HCT116 (cell line): ENCODE data around the gene EIF2A. TPM values are rescaled to one million over a fixed set of nuclear protein-coding genes. Genes with fewer than 3 reads are reported as not detected.

Source experiments
- ATAC-seq: fragments of 200-7000 bp; cut with Tn5 transposase; 2 replicates; pipeline ENCODE4 v1.9.1; 2020; ENCODE audit warnings: mild to moderate bottlenecking, moderate library complexity
- BruUV-seq: library from RNA; stranded (reverse); fragments of 400-500 nt; replicated peaks from 2 replicates; lab custom pipeline; 2021; lab: Mats Ljungman, UMichigan
- CTCF ChIA-PET: fragments of 300-600 bp; sonication (Branson Sonifier 250); formaldehyde crosslinking; loops from one replicate; lab custom pipeline; 2021; ENCODE audit warnings: antibody characterized with exemption; lab: Charles Lee
- POLR2A ChIA-PET: fragments of 300-600, 350-600 bp; sonication (Branson Sonifier 250); formaldehyde crosslinking; loops from one replicate; lab custom pipeline; 2021; ENCODE audit warnings: antibody characterized with exemption; lab: Charles Lee
- RAD21 ChIA-PET, 2 experiments: fragments of 300-600 bp; sonication (Branson Sonifier 250); formaldehyde crosslinking; loops; one replicate each; lab custom pipeline; 2023; ENCODE audit warnings: low total read pairs in 2 of 2; ENCODE audit not compliant: uncharacterized antibody in 2 of 2, unreplicated experiment in 2 of 2, low non-redundant PET in 1 of 2; lab: Charles Lee
- DNase-seq: peaks from one replicate; pipeline ENCODE4 v3.0.0-alpha.2; 2010; ENCODE audit warnings: low read depth, low spot score
- H2AFZ ChIP-seq: fragments of 200-600 bp; shearing (Covaris generic), sonication (generic); 2 replicates; pipeline ENCODE4 v1.6.1; 2017; ENCODE audit warnings: low read depth, mixed run types, mixed read lengths, antibody characterized with exemption, low read length; ENCODE audit not compliant: poor library complexity, severe bottlenecking
- H3K27ac ChIP-seq: 2 replicates; pipeline ENCODE4 v1.5.1; 2012; ENCODE audit warnings: low read depth, low read length
- H3K27me3 ChIP-seq: fragments of 200-600 bp; sonication (generic); 2 replicates; pipeline ENCODE4 v1.6.1; 2016; ENCODE audit warnings: mixed run types, low read length, mixed read lengths; ENCODE audit not compliant: insufficient read depth
- H3K36me3 ChIP-seq, 2 experiments: fragments of 200-500 bp in 1 of 2; fragments of 200-600 bp in 1 of 2; sonication (Bioruptor generic) in 1 of 2; sonication (generic) in 1 of 2; 2 replicates each; pipeline versions ENCODE4 v1.5.1 to v1.6.1; 2014 to 2016; ENCODE audit warnings: low read length in 2 of 2, inconsistent platforms in 1 of 2, mixed read lengths in 1 of 2, mixed run types in 1 of 2; ENCODE audit not compliant: insufficient read depth in 2 of 2, control insufficient read depth in 1 of 2
- H3K4me1 ChIP-seq, 2 experiments: fragments of 200-600 bp in 1 of 2; sonication (generic) in 1 of 2; 2 replicates each; pipeline versions ENCODE4 v1.5.1 to v1.6.1; 2012 to 2017; ENCODE audit warnings: low read length in 2 of 2, inconsistent platforms in 1 of 2, mild to moderate bottlenecking in 1 of 2, mixed read lengths in 1 of 2, mixed run types in 1 of 2, moderate library complexity in 1 of 2; ENCODE audit not compliant: insufficient read depth in 2 of 2, control insufficient read depth in 1 of 2
- H3K4me2 ChIP-seq: fragments of 200-600 bp; sonication (generic); 2 replicates; pipeline ENCODE4 v1.6.1; 2017; ENCODE audit warnings: mixed run types, low read length, mixed read lengths
- H3K4me3 ChIP-seq, 2 experiments: fragments of 200-600 bp in 1 of 2; sonication (generic) in 1 of 2; replicated peaks in 1 of 2; 2 replicates each; pipeline ENCODE4 v1.5.1; 2011 to 2016; ENCODE audit warnings: low read length in 2 of 2, control low read depth in 1 of 2, low read depth in 1 of 2, mild to moderate bottlenecking in 1 of 2, mixed read lengths in 1 of 2, mixed run types in 1 of 2
- H3K79me2 ChIP-seq: fragments of 200-600 bp; sonication (generic); 2 replicates; pipeline ENCODE4 v1.6.1; 2017; ENCODE audit warnings: mild to moderate bottlenecking, mixed run types, low read length, moderate library complexity, mixed read lengths; ENCODE audit not compliant: insufficient read depth
- H3K9ac ChIP-seq: fragments of 200-600 bp; sonication (generic); 2 replicates; pipeline ENCODE4 v1.6.1; 2016; ENCODE audit warnings: low read length, mixed read lengths
- H3K9me2 ChIP-seq: fragments of 200-600 bp; sonication (generic), shearing (Covaris generic); 2 replicates; pipeline ENCODE4 v1.6.1; 2017; ENCODE audit warnings: mixed run types, mild to moderate bottlenecking, moderate library complexity; ENCODE audit not compliant: insufficient read depth
- H3K9me3 ChIP-seq, 2 experiments: fragments of 200-500 bp in 1 of 2; fragments of 200-600 bp in 1 of 2; sonication (Bioruptor generic) in 1 of 2; sonication (generic) in 1 of 2; 2 replicates each; pipeline ENCODE4 v1.6.1; 2014 to 2017; ENCODE audit warnings: low read length in 2 of 2, mixed read lengths in 2 of 2, inconsistent platforms in 1 of 2, low read depth in 1 of 2, mild to moderate bottlenecking in 1 of 2, mixed run types in 1 of 2, moderate library complexity in 1 of 2; ENCODE audit not compliant: control insufficient read depth in 1 of 2, insufficient read depth in 1 of 2
- H4K20me1 ChIP-seq: fragments of 200-600 bp; sonication (generic), shearing (Covaris generic); 2 replicates; pipeline ENCODE4 v1.6.1; 2017; ENCODE audit warnings: mixed run types, mild to moderate bottlenecking, moderate library complexity; ENCODE audit not compliant: insufficient read depth
- FOSL1 ChIP-seq: IDR thresholded peaks from 2 replicates; pipeline ENCODE4 v1.6.1; 2012; ENCODE audit warnings: low read depth
- ZNF274 ChIP-seq: fragments of 200-500 bp; sonication (Bioruptor generic); IDR thresholded peaks from 2 replicates; pipeline ENCODE4 v1.6.1; 2014; ENCODE audit warnings: mild to moderate bottlenecking, low read depth, low read length, inconsistent platforms
- intact Hi-C: fragments of 100-400 bp; cut with micrococcal nuclease; formaldehyde crosslinking; loops from 2 replicates; pipeline ENCODE4 v1.10.0; 2022
- total RNA-seq: library from RNA; stranded (reverse); gene quantifications from one replicate; pipeline ENCODE4 v1.2.1, GENCODE V29; 2021; ENCODE audit not compliant: unreplicated experiment
- TF ChIP-seq, protein P1 (sequence below): IDR thresholded peaks from 2 replicates; pipeline ENCODE4 v1.6.1; 2011; ENCODE audit warnings: mild to moderate bottlenecking, low read length, moderate library complexity; ENCODE audit not compliant: insufficient replicate concordance; ENCODE audit errors: extremely low read depth
- TF ChIP-seq, protein P2 (sequence below): IDR thresholded peaks from 2 replicates; pipeline ENCODE4 v1.6.1; 2012; ENCODE audit warnings: low read depth

EIF2A gene
- total RNA-seq, 1 experiment from 2014 or later = 126 TPM

DNA sequence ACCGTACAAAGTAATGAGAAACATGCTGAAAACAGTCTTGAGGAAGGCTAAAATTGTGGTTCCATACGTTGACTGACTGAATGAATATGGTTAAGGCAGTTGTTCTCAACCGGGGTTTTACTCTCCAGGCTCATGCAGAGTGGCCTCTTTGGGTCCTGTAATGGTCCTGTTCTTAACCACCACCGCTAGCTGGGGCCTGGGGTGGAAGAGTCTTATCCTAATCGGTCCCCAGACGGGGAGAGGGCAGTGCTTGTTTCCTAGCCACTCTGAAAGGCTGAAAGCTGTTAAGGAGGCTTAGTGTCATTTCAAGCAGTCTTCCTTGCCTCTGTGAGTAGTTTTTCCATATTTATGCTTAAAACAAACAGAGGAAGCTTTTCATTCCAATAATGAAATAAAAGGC lies 88.5 kb downstream of the EIF2A start:
- TF ChIP-seq, protein P1, sequence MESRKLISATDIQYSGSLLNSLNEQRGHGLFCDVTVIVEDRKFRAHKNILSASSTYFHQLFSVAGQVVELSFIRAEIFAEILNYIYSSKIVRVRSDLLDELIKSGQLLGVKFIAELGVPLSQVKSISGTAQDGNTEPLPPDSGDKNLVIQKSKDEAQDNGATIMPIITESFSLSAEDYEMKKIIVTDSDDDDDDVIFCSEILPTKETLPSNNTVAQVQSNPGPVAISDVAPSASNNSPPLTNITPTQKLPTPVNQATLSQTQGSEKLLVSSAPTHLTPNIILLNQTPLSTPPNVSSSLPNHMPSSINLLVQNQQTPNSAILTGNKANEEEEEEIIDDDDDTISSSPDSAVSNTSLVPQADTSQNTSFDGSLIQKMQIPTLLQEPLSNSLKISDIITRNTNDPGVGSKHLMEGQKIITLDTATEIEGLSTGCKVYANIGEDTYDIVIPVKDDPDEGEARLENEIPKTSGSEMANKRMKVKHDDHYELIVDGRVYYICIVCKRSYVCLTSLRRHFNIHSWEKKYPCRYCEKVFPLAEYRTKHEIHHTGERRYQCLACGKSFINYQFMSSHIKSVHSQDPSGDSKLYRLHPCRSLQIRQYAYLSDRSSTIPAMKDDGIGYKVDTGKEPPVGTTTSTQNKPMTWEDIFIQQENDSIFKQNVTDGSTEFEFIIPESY = no peak
- no peak for TF ChIP-seq ZNF274
- no peak for TF ChIP-seq FOSL1
- TF ChIP-seq, protein P2, sequence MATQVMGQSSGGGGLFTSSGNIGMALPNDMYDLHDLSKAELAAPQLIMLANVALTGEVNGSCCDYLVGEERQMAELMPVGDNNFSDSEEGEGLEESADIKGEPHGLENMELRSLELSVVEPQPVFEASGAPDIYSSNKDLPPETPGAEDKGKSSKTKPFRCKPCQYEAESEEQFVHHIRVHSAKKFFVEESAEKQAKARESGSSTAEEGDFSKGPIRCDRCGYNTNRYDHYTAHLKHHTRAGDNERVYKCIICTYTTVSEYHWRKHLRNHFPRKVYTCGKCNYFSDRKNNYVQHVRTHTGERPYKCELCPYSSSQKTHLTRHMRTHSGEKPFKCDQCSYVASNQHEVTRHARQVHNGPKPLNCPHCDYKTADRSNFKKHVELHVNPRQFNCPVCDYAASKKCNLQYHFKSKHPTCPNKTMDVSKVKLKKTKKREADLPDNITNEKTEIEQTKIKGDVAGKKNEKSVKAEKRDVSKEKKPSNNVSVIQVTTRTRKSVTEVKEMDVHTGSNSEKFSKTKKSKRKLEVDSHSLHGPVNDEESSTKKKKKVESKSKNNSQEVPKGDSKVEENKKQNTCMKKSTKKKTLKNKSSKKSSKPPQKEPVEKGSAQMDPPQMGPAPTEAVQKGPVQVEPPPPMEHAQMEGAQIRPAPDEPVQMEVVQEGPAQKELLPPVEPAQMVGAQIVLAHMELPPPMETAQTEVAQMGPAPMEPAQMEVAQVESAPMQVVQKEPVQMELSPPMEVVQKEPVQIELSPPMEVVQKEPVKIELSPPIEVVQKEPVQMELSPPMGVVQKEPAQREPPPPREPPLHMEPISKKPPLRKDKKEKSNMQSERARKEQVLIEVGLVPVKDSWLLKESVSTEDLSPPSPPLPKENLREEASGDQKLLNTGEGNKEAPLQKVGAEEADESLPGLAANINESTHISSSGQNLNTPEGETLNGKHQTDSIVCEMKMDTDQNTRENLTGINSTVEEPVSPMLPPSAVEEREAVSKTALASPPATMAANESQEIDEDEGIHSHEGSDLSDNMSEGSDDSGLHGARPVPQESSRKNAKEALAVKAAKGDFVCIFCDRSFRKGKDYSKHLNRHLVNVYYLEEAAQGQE = no peak
- CTCF ChIA-PET = no interaction called here
- Histone ChIP-seq H3K79me2 (no peaks in the 10 kb centered on the region), H4K20me1 (no peaks in the 10 kb centered on the region), H3K9me3 (no peaks in the 10 kb centered on the region), H3K4me1 (no peaks in the 10 kb centered on the region; a peak in 1 of 4 replicates), H3K36me3 (peaks cover 0 to 4% of the 10 kb centered on the region in 2 experiments; a peak in 1 of 4 replicates), H3K27ac (no peak overlapping the region), H3K27me3 (no peaks in the 10 kb centered on the region), H3K4me3 (no peak overlapping the region), H3K9me2 (no peaks in the 10 kb centered on the region), H3K9ac (no peak overlapping the region), H2AFZ (no peak overlapping the region), H3K4me2 (no peak overlapping the region)
- RAD21 ChIA-PET = no interaction called here
- intact Hi-C loops = no loop called here
- no TSS peak for BruUV-seq
- DNase-seq (no peak), ATAC-seq (no peak)
- POLR2A ChIA-PET = no interaction called here
